Raji (cell line): ENCODE results near the gene FAM81A.

Experiments used
- POLR2A ChIP-seq: IDR thresholded peaks from 2 replicates; pipeline ENCODE4 v1.6.1; 2011; ENCODE audit warnings: low read depth, low read length, control low read depth; ENCODE audit not compliant: insufficient read depth

The FAM81A gene

GRCh38 chr15:59519329-59519728, 81.3 kb downstream of the FAM81A start:
- no peak for TF ChIP-seq POLR2A

GRCh38 chr15:59521443-59521842, 83.5 kb downstream of the FAM81A start:
- TF ChIP-seq POLR2A = no peak

GRCh38 chr15:59522988-59523461, 85.0 kb downstream of the FAM81A start:
- no peak for TF ChIP-seq POLR2A

- TF ChIP-seq POLR2A = no peak
Observed at GRCh38 chr15:59523702-59524101, 85.7 kb downstream of the FAM81A start.

- TF ChIP-seq POLR2A = no peak
Observed at GRCh38 chr15:59524331-59524731, 86.3 kb downstream of the FAM81A start.

- no peak for TF ChIP-seq POLR2A
Observed at GRCh38 chr15:59528429-59528828, 90.4 kb downstream of the FAM81A start.

GRCh38 chr15:59528961-59529402, 91.0 kb downstream of the FAM81A start:
- no peak for TF ChIP-seq POLR2A

- no peak for TF ChIP-seq POLR2A
Observed at GRCh38 chr15:59531066-59531675, 93.2 kb downstream of the FAM81A start.

GRCh38 chr15:59532770-59533379, 94.9 kb downstream of the FAM81A start:
- TF ChIP-seq POLR2A = no peak

- TF ChIP-seq POLR2A = no peak
Observed at GRCh38 chr15:59536553-59536952, 98.6 kb downstream of the FAM81A start.

- TF ChIP-seq POLR2A = no peak
Observed at GRCh38 chr15:59537403-59537802, 99.4 kb downstream of the FAM81A start.

GRCh38 chr15:59538494-59538893, 100.5 kb downstream of the FAM81A start:
- no peak for TF ChIP-seq POLR2A

GRCh38 chr15:59539799-59540198, 101.8 kb downstream of the FAM81A start:
- no peak for TF ChIP-seq POLR2A

GRCh38 chr15:59540654-59541053, 102.7 kb downstream of the FAM81A start:
- no peak for TF ChIP-seq POLR2A

- no peak for TF ChIP-seq POLR2A
Observed at GRCh38 chr15:59541750-59542149, 103.8 kb downstream of the FAM81A start.

- TF ChIP-seq POLR2A = 0 out of 2 replicates have a peak, but pooled peaks have one; percentile 28
Observed at GRCh38 chr15:59543721-59544547, 105.9 kb downstream of the FAM81A start.
